ENCODE results near the gene HOXD10.

The HOXD10 gene

GRCh38 chr2:176152350-176153181 is 36.0 kb downstream of the HOXD10 start:
- DNase-seq, result no peak

GRCh38 chr2:176154576-176155252 is 38.1 kb downstream of the HOXD10 start:
- no peak for DNase-seq

GRCh38 chr2:176155356-176156044 is 38.9 kb downstream of the HOXD10 start:
- DNase-seq, result no peak

GRCh38 chr2:176156301-176156806 is 39.8 kb downstream of the HOXD10 start:
- DNase-seq, result no peak

- DNase-seq, result no peak
Observed at GRCh38 chr2:176156807-176157498, 40.4 kb downstream of the HOXD10 start, which contains the start of gene HOXD3. TSS of gene HOXD3 (plus strand) at chr2:176157307. CDS start at chr2:176169115, 11,808 bp downstream.

GRCh38 chr2:176157499-176158185 is 41.1 kb downstream of the HOXD10 start:
- DNase-seq, result no peak

- DNase-seq, result no peak
Observed at GRCh38 chr2:176158186-176158591, 41.6 kb downstream of the HOXD10 start.

GRCh38 chr2:176158855-176159662 is 42.5 kb downstream of the HOXD10 start:
- no peak for DNase-seq

GRCh38 chr2:176159663-176160250 is 43.2 kb downstream of the HOXD10 start:
- DNase-seq, result no peak

GRCh38 chr2:176160251-176160985 is 43.8 kb downstream of the HOXD10 start:
- DNase-seq, result no peak

GRCh38 chr2:176160986-176161824 is 44.6 kb downstream of the HOXD10 start:
- no peak for DNase-seq

- DNase-seq, result no peak
Observed at GRCh38 chr2:176161825-176162626, 45.4 kb downstream of the HOXD10 start.

- DNase-seq, result no peak
Observed at GRCh38 chr2:176162911-176163671, 46.5 kb downstream of the HOXD10 start.

GRCh38 chr2:176163672-176164056 is 47.1 kb downstream of the HOXD10 start:
- no peak for DNase-seq

- no peak for DNase-seq
Observed at GRCh38 chr2:176164201-176164600, 47.6 kb downstream of the HOXD10 start.

- no peak for DNase-seq
Observed at GRCh38 chr2:176164611-176165369, 48.2 kb downstream of the HOXD10 start.

All from NK-92 treated with Interleukin-12 subunit alpha and Interleukin-12 subunit beta, amount 100 ng/mL, for 24 hours (cell line).